HEK293 (cell line): ENCODE data around the gene LMTK3.

Source experiments
- CTCF ChIA-PET: fragments of 350-600 bp; formaldehyde crosslinking; extraction: SDS; loops from one replicate; lab custom pipeline; 2021; ENCODE audit warnings: antibody characterized with exemption; lab: Yijun Ruan, JAX
- POLR2A ChIA-PET: fragments of 300-600 bp; formaldehyde crosslinking; extraction: SDS; loops from one replicate; lab custom pipeline; 2020; ENCODE audit warnings: antibody characterized with exemption, inconsistent platforms; lab: Yijun Ruan, JAX
- H3K27ac ChIP-seq: fragments of 200-500 bp; sonication (Bioruptor generic); 2 replicates; pipeline ENCODE4 v1.5.1; 2014; ENCODE audit warnings: low read depth, low read length, control low read depth, inconsistent platforms; ENCODE audit errors: extremely low read depth
- H3K36me3 ChIP-seq, 2 experiments: fragments of 200-500 bp in 1 of 2; sonication (Bioruptor generic) in 1 of 2; 1 replicate in 1 of 2; 2 replicates in 1 of 2; pipeline ENCODE4 v1.5.1; 2014 to 2017; ENCODE audit warnings: inconsistent platforms in 2 of 2, low read length in 2 of 2; ENCODE audit not compliant: control insufficient read depth in 2 of 2, insufficient read depth in 1 of 2
- H3K4me1 ChIP-seq: fragments of 200-500 bp; sonication (Bioruptor generic); 2 replicates; pipeline ENCODE4 v1.5.1; 2014; ENCODE audit warnings: mild to moderate bottlenecking, low read length, inconsistent platforms; ENCODE audit not compliant: control insufficient read depth, insufficient read depth
- H3K4me3 ChIP-seq: 2 replicates; pipeline ENCODE4 v1.5.1; 2011; ENCODE audit warnings: low read depth, mild to moderate bottlenecking, control low read depth, low read length, moderate library complexity
- H3K9me3 ChIP-seq: fragments of 200-500 bp; sonication (Bioruptor generic); 2 replicates; pipeline ENCODE4 v1.5.1; 2014; ENCODE audit warnings: low read depth, low read length, inconsistent platforms; ENCODE audit not compliant: control insufficient read depth, insufficient read depth
- KLF10 ChIP-seq: fragments of 450-650 bp; IDR thresholded peaks from 2 replicates; pipeline ENCODE4 v1.5.1; 2018; ENCODE audit warnings: missing biosample characterization, mild to moderate bottlenecking, missing genetic modification characterization
- SP2 ChIP-seq: fragments of 450-650 bp; formaldehyde crosslinking; IDR thresholded peaks from 2 replicates; pipeline ENCODE4 v1.5.1; 2016; ENCODE audit warnings: missing biosample characterization, missing genetic modification characterization
- SP7 ChIP-seq: fragments of 450-650 bp; formaldehyde crosslinking; IDR thresholded peaks from 2 replicates; pipeline ENCODE4 v1.5.1; 2016; ENCODE audit warnings: missing biosample characterization, missing genetic modification characterization
- ZIC2 ChIP-seq: fragments of 450-650 bp; formaldehyde crosslinking; IDR thresholded peaks from 2 replicates; pipeline ENCODE4 v1.5.1; 2016; ENCODE audit warnings: missing biosample characterization, missing genetic modification characterization
- ZNF132 ChIP-seq: fragments of 450-650 bp; formaldehyde crosslinking; IDR thresholded peaks from 2 replicates; pipeline ENCODE4 v1.5.1; 2017; ENCODE audit warnings: missing biosample characterization, missing genetic modification characterization, borderline replicate concordance
- ZNF184 ChIP-seq: fragments of 450-650 bp; IDR thresholded peaks from 2 replicates; pipeline ENCODE4 v1.5.1; 2018; ENCODE audit warnings: missing biosample characterization, mild to moderate bottlenecking, missing genetic modification characterization
- ZNF214 ChIP-seq: fragments of 450-650 bp; formaldehyde crosslinking; IDR thresholded peaks from 2 replicates; pipeline ENCODE4 v1.5.1; 2017; ENCODE audit warnings: missing biosample characterization, mild to moderate bottlenecking, missing genetic modification characterization, borderline replicate concordance
- ZNF341 ChIP-seq: fragments of 450-650 bp; formaldehyde crosslinking; IDR thresholded peaks from 2 replicates; pipeline ENCODE4; 2016; ENCODE audit warnings: low read depth, missing biosample characterization, missing genetic modification characterization
- ZNF350 ChIP-seq: fragments of 450-650 bp; formaldehyde crosslinking; IDR thresholded peaks from 2 replicates; pipeline ENCODE4 v1.5.0; 2017; ENCODE audit warnings: missing biosample characterization, mild to moderate bottlenecking, missing genetic modification characterization
- ZNF366 ChIP-seq: fragments of 450-650 bp; formaldehyde crosslinking; conservative IDR thresholded peaks from 2 replicates; pipeline ENCODE4 v1.5.1; 2016; ENCODE audit warnings: missing biosample characterization, missing genetic modification characterization
- ZNF394 ChIP-seq: fragments of 450-650 bp; formaldehyde crosslinking; IDR thresholded peaks from 2 replicates; pipeline ENCODE4 v1.5.1; 2016; ENCODE audit warnings: missing biosample characterization, missing genetic modification characterization, mild to moderate bottlenecking, moderate library complexity, borderline replicate concordance
- ZNF549 ChIP-seq: fragments of 450-650 bp; IDR thresholded peaks from 2 replicates; pipeline ENCODE4 v1.5.1; 2018; ENCODE audit warnings: missing biosample characterization, missing genetic modification characterization, mild to moderate bottlenecking, inconsistent platforms, moderate library complexity
- ZNF571 ChIP-seq: fragments of 450-650 bp; formaldehyde crosslinking; IDR thresholded peaks from 2 replicates; pipeline ENCODE4 v1.5.0; 2017; ENCODE audit warnings: missing biosample characterization, missing genetic modification characterization
- ZNF624 ChIP-seq: fragments of 450-650 bp; formaldehyde crosslinking; IDR thresholded peaks from 2 replicates; pipeline ENCODE4 v1.5.1; 2017; ENCODE audit warnings: missing biosample characterization, missing genetic modification characterization
- ZNF843 ChIP-seq: fragments of 450-650 bp; formaldehyde crosslinking; IDR thresholded peaks from 2 replicates; pipeline ENCODE4 v1.5.1; 2016; ENCODE audit warnings: missing biosample characterization, missing genetic modification characterization
- TF ChIP-seq, protein P1 (sequence below): fragments of 450-650 bp; formaldehyde crosslinking; optimal IDR thresholded peaks from 2 replicates; pipeline ENCODE3; 2016; ENCODE audit warnings: missing biosample characterization, mild to moderate bottlenecking, missing genetic modification characterization
- TF ChIP-seq, protein P2 (sequence below): fragments of 450-650 bp; formaldehyde crosslinking; conservative IDR thresholded peaks from 2 replicates; pipeline ENCODE4 v1.5.1; 2016; ENCODE audit warnings: low read depth, missing biosample characterization, missing genetic modification characterization
- TF ChIP-seq, protein P3 (sequence below): fragments of 450-650 bp; formaldehyde crosslinking; IDR thresholded peaks from 2 replicates; pipeline ENCODE4 v1.5.1; 2016; ENCODE audit warnings: missing biosample characterization, missing genetic modification characterization

The LMTK3 gene

DNA sequence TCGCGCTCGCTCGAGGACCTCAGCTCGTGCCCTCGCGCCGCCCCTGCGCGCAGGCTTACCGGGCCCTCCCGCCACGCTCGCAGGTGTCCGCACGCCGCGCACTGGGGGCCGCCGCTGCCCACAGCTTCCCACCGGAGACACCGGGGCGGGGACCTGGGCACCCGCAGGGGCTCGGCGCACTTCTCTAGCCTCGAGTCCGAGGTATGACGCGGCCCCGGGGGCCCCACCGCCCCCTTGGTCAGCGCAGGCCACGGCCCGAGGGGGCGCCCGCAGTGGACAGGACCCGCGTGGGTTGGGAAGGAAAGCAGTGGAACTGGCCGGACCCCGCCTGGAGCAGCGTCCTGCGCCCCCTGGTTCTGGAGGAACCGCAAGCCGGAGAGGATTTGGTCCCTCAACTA is 67.9 kb downstream of the LMTK3 start:
- no peak overlapping the region for H3K27ac ChIP-seq
- ChIA-PET POLR2A (no interaction called here), CTCF (interaction anchor here (0.5 to 1.1 kb wide), 3 partner anchors 21 to 149 kb away, joined by 3 to 4 read pairs (median 3); no protein-coding TSS in a partner anchor)
- H3K36me3 ChIP-seq, result peaks cover 20 to 21% of the 10 kb centered on the region in 2 experiments
- no peak overlapping the region for H3K4me3 ChIP-seq
- H3K9me3 ChIP-seq, result no peaks in the 10 kb centered on the region
- TF ChIP-seq ZNF549 (tag by site-specific recombination) (no peak), ZNF571 (tag by site-specific recombination) (no peak), ZNF624 (tag by site-specific recombination) (no peak), ZNF184 (tag by site-specific recombination) (no peak), ZNF366 (no peak), ZNF214 (tag by site-specific recombination) (no peak), ZNF394 (no peak), ZIC2 (no peak)
- TF ChIP-seq, protein P1, sequence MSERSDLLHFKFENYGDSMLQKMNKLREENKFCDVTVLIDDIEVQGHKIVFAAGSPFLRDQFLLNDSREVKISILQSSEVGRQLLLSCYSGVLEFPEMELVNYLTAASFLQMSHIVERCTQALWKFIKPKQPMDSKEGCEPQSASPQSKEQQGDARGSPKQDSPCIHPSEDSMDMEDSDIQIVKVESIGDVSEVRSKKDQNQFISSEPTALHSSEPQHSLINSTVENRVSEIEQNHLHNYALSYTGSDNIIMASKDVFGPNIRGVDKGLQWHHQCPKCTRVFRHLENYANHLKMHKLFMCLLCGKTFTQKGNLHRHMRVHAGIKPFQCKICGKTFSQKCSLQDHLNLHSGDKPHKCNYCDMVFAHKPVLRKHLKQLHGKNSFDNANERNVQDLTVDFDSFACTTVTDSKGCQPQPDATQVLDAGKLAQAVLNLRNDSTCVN (tag by site-specific recombination), result no peak
- H3K4me1 ChIP-seq, result peaks cover 8% of the 10 kb centered on the region

DNA sequence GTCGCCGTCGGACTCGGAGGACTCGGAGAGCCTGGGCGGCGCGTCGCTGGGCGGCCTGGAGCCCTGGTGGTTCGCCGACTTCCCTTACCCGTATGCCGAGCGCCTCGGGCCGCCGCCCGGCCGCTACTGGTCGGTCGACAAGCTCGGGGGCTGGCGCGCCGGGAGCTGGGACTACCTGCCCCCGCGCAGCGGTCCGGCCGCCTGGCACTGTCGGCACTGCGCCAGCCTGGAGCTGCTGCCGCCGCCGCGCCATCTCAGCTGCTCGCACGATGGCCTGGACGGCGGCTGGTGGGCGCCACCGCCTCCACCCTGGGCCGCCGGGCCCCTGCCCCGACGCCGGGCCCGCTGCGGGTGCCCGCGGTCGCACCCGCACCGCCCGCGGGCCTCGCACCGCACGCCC is 68.4 kb downstream of the LMTK3 start:
- Histone ChIP-seq H3K4me3 (no peak overlapping the region), H3K4me1 (peaks cover 8% of the 10 kb centered on the region), H3K9me3 (no peaks in the 10 kb centered on the region), H3K27ac (no peak overlapping the region), H3K36me3 (peaks cover 15 to 16% of the 10 kb centered on the region in 2 experiments)
- TF ChIP-seq, protein P2, sequence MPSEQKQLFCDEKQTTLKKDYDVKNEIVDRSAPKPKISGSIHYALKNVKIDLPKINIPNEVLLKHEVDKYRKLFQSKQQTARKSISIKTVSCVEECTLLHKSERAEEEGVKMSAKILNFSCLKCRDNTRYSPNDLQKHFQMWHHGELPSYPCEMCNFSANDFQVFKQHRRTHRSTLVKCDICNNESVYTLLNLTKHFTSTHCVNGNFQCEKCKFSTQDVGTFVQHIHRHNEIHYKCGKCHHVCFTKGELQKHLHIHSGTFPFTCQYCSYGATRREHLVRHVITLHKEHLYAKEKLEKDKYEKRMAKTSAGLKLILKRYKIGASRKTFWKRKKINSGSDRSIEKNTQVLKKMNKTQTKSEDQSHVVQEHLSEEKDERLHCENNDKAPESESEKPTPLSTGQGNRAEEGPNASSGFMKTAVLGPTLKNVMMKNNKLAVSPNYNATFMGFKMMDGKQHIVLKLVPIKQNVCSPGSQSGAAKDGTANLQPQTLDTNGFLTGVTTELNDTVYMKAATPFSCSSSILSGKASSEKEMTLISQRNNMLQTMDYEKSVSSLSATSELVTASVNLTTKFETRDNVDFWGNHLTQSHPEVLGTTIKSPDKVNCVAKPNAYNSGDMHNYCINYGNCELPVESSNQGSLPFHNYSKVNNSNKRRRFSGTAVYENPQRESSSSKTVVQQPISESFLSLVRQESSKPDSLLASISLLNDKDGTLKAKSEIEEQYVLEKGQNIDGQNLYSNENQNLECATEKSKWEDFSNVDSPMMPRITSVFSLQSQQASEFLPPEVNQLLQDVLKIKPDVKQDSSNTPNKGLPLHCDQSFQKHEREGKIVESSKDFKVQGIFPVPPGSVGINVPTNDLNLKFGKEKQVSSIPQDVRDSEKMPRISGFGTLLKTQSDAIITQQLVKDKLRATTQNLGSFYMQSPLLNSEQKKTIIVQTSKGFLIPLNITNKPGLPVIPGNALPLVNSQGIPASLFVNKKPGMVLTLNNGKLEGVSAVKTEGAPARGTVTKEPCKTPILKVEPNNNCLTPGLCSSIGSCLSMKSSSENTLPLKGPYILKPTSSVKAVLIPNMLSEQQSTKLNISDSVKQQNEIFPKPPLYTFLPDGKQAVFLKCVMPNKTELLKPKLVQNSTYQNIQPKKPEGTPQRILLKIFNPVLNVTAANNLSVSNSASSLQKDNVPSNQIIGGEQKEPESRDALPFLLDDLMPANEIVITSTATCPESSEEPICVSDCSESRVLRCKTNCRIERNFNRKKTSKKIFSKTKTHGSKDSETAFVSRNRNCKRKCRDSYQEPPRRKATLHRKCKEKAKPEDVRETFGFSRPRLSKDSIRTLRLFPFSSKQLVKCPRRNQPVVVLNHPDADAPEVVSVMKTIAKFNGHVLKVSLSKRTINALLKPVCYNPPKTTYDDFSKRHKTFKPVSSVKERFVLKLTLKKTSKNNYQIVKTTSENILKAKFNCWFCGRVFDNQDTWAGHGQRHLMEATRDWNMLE (tag by site-specific recombination), result no peak
- TF ChIP-seq ZNF571 (tag by site-specific recombination), result no peak
- no peak for TF ChIP-seq SP7 (tag by site-specific recombination)
- no peak for TF ChIP-seq ZNF350 (tag by site-specific recombination)
- TF ChIP-seq KLF10, result no peak
- TF ChIP-seq, protein P3, sequence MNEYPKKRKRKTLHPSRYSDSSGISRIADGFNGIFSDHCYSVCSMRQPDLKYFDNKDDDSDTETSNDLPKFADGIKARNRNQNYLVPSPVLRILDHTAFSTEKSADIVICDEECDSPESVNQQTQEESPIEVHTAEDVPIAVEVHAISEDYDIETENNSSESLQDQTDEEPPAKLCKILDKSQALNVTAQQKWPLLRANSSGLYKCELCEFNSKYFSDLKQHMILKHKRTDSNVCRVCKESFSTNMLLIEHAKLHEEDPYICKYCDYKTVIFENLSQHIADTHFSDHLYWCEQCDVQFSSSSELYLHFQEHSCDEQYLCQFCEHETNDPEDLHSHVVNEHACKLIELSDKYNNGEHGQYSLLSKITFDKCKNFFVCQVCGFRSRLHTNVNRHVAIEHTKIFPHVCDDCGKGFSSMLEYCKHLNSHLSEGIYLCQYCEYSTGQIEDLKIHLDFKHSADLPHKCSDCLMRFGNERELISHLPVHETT, result no peak
- no peak for TF ChIP-seq SP2
- no peak for TF ChIP-seq ZNF843
- no peak for TF ChIP-seq ZNF341
- no peak for TF ChIP-seq ZNF132 (tag by site-specific recombination)
- TF ChIP-seq, all 188 proteins: peak for 0
- ChIA-PET CTCF (interaction anchor here (0.5 to 1.1 kb wide), 4 partner anchors 20 to 148 kb away, joined by 3 to 4 read pairs (median 4); partner anchors contain the start of gene KDELR1), POLR2A (no interaction called here)
